GM19452 (cell line): ENCODE results near the gene GINS2.

Source experiments
- ATAC-seq: cut with Tn5 transposase; IDR thresholded peaks from one replicate; pipeline ENCODE4 v1.9.1; 2021; ENCODE audit not compliant: unreplicated experiment

The GINS2 gene

DNA sequence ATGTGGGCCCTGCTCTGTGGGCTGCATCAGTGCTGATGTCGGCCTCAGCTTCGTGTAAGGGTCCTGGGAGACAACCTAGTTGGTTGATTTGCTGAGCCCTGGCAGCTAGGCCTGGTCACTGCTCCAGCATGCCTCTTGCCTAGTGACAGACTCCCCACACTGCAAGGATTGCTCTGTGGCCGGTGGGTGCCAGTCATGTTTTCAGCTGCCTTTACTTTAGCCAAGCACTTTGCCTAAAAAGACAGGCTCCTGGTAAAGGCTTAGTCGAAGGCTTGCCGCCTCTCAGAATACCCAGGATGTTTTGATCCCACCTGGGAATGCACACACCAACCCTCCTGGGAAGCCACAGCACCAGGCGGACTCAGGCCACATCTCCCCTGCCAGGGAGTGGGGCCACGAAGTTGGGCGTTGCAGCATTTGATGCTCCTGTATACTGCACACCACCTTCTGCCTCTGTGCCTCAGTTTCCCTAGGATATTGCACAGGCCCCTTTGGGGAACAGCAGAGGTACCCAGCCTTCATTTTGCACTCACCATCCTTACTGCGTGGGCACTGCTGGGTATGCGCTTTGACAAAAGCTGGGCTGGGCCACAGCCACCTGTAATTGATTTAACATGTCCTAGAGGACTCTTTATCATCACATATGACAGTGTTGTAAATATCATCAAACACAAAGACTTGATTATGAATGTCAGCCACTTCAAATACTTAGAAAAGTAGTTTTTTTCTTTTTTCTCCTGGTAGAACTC lies 19.9 kb downstream of the GINS2 start:
- no peak for ATAC-seq

DNA sequence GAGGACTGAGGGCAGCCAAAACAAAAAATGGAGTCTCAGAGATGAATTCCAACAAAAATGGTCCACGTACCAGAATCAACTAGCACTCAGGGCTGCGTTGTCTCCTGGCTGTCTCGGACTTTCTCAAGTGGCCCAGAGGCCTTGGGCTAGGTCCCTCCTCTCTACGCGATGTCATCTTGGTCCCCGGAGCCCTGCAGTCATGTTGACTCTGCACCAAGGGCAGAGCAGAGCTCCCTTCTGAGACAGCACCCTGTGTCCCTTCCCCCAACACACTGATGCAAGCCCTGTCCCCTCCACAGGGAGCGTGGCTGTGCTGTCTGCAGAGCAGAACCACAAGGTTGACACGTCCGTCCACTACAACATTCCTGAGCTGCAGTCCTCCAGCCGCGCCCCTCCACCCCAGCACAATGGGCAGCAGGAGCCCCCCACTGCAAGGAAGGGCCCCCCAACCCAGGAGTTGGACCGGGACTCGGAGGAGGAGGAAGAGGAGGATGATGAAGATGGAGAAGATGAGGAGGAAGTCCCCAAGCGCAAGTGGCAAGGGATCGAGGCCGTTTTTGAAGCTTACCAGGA lies 20.8 kb downstream of the GINS2 start:
- ATAC-seq, result no peak

DNA sequence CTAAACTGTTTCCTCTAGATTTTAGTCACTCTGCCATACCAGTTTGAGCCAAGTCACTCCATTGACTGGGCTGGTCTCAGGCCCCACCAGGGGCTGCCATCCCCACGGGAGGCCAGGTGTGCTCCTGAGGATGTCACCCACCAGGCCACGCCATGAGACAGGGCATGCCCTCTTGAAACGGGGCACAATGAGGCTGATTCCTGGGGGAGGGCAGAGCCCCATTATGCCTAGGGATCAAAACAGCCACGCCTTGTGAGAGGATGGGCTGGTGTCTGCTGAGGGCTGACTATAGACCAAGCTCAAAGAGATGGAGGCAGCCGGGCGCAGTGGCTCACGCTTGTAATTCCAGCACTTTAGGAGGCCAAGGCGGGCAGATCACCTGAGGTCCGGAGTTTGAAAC lies 21.5 kb downstream of the GINS2 start:
- no peak for ATAC-seq

DNA sequence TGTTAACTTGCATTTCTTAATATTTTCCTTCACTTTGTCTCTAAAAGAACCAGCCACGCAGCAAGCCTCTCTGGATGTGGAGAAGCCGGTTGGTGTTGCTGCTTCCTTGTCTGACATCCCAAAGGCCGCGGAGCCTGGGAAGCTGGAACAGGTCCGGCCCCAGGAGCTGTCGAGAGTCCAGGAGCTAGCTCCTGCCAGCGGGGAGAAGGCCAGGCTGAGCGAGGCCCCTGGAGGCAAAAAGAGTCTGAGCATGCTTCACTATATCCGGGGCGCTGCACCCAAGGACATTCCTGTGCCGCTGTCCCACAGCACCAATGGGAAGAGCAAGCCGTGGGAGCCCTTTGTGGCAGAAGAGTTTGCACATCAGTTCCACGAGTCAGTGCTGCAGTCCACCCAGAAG lies 22.8 kb downstream of the GINS2 start:
- ATAC-seq, result no peak

DNA sequence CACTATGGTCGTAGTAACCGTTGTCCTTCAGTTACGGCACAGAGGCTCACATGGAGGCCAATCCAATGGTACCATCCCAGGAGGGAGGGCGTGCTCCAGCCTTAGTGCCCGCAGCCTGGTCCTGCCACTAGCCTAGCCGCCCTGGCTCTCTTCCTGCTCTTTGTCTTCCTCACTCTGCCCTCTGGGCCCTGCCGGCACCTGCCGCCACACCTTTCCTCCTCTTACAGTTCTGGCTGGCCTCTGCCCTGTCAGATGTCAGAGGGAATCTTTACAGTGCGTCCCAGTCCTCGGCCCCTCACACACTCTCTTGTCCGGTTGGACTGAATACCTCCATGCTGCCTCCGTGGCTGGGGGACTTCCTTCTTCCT lies 23.4 kb downstream of the GINS2 start:
- ATAC-seq, result no peak

DNA sequence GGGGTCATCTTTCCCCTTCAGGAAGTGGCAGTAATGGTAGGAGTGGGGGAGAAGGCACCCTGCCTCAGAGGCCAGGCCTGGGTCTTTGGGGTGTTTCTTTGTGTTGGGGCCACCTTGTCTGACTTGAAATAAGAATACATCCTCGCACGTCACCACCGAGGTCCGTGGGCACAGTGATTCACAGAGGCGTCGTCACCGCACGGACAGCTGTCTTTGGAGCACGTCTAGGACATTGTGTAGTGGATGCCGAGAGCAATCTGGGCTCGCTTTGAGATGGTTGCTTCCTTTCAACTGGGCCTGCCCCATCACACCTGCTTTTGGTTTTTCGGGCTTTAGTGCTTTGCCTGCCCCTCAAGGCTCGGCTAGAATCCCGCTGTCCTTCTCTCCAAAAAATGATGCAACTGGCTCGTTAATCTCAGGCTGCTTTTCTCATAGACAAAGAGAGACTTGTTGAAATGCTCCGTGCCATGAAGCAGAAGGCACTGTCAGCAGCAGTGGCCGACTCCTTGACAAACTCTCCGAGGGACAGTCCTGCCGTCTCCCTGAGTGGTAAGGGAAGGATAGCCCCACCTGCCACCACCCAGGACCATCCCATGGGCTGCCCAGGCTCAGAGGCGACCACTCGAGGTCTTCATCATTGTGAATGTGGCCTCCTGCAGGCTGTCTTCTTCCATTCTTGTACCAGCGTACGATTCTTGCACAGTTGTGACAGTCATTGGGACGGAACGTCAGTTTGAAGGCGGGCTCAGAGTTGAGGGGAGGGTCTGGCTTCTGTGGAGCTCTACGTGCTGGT lies 24.0 kb downstream of the GINS2 start:
- no peak for ATAC-seq

DNA sequence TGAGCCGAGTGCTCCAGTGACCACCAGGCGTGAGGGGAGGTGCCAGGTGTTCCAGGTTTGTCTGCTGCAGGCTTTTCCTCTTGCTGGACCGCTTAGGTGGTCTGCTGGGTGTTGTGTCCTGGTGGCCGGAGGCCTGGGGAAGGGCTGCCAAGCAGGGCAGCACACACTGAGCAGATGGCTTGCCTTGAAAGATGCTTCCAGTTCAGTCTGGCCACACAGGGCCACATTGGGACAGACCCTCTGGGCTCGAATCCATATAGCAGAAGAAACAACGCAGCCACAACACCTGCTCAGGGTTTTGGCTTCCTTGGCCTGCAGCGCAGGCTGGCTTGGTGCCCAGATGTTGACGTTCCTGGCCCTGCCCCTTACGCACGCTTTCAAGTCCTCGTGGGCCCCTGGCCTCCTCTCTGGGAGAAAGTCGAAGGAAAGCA lies 24.8 kb downstream of the GINS2 start:
- no peak for ATAC-seq

DNA sequence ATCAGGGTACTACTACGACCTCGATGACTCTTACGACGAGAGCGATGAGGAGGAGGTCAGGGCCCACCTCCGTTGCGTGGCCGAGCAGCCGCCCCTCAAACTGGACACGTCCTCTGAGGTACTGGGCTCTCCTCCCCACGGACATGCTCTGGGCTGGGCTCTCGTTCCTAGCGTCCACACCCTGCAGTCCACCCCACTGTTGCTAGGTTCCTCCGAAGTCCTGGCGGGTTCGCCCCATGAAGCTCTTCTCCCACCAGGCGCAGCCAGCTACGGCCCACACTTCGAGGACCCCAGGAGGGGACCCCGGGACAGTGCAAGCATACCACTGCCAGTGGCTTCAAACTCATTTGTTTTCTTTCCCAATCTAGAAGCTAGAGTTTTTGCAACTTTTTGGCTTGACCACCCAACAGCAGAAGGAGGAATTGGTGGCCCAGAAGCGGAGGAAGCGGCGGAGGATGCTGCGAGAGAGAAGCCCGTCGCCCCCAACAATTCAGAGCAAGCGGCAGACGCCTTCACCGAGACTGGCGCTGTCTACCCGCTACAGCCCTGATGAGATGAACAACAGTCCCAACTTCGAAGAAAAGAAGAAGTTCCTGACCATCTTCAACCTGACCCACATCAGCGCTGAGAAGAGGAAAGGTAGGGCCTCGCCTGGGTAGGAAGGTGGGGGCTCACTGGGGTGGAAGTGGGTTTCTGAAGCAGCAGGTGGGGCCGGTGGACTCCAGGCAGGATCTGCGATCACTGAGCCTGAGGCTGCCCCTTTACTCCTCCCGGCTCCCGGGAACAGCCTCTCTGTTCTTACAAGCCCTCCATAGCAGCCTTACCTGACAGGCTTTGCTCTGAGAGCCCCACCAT lies 25.6 kb downstream of the GINS2 start:
- no peak for ATAC-seq

DNA sequence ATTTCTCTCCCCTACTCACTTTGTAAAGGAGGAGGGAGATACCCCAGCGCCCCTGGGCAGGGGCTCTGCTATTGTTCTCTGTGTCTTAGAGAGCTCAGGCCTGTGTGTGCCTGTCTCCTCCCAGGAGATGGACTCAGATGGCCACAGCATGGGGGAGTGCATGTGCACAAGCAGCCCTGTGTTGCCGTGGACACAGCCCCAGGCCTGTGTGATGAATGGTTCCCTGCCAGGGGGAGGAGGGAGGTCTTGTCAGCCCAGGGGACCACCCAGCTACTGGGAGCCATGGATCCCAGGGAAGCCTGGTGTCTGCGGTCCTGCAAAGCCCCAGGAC lies 26.3 kb downstream of the GINS2 start:
- no peak for ATAC-seq

DNA sequence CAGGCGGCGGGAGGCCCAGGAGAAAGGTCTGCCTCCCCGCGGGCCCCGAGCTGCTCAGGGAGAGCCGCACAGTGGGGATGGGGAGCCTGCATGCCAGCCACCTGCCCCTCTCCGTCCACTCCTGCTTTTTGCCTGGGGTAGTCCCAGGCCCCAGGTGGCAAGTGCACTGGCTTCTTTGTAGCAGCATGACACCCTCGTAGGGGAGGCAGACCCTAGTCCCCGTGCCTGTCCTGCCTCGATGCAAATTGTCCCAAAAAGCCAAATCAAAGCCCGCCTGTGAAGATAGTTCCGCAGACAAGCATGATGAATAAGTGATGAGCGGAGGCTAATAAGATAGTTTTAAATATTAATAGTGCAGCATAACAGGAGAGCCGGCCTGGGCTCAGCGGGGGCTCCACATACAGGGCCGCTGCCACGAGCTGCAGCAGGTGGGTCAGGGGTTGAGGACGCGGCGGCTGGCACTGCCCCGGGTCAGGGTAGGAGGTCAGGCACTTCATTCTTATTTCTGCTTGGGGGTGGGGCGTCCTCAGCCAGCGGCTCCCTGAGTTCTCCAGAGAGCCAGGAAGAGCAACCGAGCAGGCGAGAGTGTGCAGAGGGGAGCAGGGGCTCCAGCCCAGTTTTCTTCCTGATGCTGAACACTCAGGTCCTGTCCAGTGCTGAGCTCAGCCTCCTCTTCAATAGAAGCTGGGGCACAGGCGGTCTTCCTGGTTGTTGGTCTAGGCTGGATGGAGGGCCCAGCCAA lies 26.8 kb downstream of the GINS2 start:
- ATAC-seq, result no peak

DNA sequence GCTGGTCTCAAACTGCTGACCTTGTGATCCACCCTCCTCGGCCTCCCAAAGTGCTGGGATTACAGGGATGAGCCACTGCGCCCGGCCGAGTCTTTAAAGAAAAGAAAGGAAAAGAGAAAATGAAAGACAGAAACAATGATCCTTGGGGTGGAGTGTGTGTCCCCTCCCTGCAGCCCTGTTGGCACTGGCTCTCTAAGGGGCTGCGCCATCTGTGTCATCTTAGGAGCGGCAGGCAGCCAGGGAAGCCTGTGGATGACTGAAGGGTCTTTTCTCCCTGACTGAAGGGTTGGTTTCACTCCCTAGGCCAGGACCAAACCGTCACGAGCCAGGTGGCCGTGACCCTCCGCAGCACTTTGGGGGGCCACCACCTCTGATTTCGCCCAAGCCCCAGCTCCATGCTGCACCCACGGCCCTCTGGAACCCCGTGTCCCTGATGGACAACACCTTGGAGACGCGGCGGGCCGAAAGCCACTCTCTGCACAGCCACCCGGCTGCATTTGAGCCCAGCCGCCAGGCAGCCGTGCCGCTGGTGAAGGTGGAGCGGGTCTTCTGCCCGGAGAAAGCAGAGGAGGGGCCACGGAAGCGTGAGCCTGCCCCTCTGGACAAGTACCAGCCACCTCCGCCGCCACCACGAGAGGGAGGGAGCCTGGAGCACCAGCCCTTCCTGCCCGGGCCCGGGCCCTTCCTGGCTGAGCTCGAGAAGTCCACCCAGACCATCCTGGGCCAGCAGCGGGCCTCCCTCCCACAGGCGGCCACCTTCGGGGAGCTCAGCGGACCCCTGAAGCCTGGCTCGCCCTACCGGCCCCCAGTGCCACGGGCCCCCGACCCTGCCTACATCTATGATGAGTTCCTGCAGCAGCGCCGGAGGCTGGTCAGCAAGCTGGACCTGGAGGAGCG lies 27.7 kb downstream of the GINS2 start:
- no peak for ATAC-seq

DNA sequence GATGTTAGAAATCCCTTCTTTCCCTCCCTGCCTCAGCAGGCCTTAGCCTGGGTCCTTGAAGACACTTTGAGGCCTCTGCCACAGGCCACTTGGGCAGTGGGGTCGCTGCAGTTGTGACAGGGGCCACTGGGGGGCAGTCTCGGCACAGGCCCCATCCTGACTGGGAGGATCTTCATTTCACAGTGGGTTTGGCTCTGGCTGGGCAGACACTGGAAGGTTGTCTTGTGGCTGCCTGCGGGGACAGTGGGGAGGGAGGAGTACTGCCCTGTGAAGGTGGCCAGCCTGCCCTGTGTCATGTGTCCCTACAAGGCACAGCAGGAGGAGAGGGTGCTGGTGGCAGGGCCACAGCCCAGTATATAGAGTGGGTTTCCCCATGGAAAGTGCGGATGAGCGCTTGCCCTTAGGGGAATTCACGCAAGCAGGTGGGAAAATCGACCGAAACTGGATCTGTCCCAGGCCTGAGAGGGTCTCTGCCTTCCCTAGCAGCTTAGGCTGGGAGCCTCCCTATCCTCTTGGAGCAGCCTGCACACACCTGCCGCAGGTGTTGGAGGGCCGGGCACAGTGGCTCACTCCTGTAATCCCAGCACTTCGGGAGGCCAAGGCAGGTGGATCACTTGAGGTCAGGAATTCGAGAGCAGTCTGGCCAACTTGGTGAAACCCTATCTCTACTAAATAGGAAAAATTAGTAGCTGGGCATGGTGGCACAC lies 28.8 kb downstream of the GINS2 start:
- no peak for ATAC-seq

DNA sequence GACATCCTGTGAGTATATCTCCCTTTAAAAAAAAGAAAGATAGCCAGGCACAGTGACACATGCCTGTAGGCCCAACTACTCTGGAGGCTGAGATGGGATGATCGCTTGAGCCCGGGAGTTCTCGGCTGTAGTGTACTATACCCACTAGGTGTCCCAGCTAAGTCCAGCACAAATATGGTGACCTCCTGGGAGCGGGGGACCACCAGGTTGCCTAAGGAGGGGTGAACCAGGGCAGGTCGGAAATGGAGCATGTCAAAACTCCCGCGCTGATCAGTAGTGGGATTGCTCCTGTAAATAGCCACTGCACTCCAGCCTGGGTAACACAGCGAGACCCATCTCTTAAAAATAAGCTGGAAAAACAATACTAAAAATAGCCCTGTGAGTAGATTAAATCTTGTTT lies 29.4 kb downstream of the GINS2 start:
- ATAC-seq, result no peak

DNA sequence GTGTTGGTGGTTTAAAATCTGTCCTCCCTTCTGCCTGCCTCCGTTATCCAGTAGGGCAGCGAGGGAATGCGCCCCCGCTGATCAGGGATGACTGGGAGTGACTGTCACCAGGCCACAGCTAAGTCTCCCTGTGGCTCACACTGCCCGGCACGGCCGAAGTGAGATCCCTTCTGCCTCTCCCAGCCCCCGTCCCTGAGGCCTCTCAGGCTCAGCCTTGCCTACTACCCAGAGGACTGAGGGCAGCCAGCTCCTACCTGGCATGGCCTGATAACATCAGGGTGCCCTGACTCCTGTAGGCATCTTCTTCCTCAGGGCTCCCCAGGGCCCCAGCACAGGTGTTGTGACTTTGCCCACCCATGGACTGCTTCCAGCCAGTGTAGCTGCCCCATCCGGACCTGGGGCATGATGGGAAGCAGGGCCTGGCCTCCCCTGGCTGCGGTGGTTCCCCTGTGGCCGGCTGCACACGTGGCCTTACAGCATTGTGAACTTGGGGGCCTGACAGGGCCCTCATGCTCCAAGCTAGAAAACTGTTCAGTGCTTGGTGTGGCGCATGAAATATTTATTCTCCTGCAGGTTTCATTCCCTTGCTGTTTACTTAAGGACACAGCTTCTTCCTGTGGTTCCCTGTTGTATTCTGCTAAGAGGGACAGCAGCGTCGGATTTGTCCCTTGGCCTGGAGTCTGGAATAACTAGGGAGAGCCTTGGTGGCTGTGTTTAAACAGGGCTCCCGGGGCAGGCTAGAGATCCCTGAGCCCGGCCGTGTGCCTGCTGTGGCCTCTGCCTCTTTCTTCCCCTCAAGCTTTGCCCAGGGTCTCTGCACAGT lies 30.0 kb downstream of the GINS2 start:
- ATAC-seq, result no peak

DNA sequence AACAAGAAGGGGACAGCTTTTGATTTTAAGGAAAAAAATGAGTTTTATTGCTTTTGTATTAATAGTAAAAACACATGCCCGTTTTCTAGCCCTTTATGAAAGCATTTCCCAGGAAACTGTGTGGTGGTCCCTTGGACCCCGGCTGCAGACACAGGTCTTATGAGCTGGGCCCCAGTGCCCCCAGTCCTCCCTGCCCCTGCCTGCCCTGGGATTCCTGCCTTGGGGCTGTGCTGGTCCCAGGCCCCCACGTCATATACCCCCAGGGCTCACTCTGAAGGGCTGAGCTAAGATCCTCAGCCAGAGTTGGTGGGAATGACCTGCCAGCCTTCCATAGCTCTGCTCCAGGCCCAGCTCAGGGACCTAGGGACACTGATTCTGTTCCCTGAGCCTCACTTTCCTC lies 30.8 kb downstream of the GINS2 start:
- no peak for ATAC-seq

DNA sequence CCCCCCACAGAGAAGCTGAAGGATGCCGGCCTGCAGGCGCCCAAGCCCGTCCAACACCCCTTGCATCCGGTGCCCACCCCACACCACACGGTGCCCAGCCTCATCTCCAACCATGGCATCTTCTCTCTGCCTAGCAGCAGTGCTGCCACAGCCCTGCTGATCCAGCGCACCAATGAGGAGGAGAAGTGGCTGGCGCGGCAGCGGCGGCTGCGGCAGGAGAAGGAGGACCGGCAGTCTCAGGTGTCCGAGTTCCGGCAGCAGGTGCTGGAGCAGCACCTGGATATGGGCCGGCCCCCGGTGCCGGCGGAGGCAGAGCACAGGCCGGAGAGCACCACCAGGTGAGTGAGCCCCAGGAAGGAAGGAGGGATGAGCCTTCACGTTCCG lies 31.5 kb downstream of the GINS2 start:
- no peak for ATAC-seq

DNA sequence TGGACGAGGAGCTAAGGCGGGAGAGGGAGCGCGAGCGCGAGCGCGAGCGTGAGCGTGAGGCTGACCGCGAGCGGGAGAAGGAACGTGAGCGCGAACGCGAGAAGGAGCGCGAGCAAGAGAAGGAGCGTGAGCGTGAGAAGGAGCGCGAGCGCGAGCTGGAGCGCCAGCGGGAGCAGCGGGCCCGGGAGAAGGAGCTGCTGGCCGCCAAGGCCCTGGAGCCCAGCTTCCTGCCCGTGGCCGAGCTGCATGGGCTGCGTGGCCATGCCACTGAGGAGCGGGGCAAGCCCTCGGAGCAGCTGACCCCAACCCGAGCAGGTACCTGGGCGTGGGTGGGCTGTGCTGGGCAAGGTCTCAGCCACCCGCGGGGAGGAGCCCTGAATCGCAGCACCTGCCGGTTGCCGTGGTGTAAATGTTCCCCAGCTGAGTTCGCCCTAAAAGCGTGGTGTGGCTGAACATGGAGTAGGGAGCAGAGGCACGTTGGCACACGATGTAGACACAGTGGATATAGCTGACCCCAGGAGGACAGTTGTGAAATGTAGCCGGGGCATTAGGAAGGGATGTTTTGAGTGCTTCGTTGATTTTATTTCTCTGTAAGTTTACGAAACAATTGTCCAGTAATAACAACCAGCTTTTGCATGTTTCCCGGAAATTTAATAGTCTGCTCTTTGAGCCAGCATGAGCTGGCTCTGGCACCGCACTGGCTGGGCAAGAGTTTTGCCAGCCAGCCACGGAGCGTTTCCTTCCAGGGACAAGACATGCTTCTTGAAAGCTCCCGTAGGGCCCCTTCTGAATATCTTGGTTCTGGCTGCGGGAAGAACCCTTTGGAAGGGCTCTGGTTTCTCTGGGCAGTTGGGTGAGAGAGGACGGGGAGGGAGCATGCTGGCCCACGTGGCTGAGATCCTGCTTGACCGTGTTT lies 32.1 kb downstream of the GINS2 start:
- ATAC-seq, result no peak
